SK-N-SH treated with all-trans-retinoic acid at 6 μM for 48 hours (cell line): ENCODE measurements around the gene OSER1.

Source experiments
- ATAC-seq: fragments of 200-7000 bp; cut with Tn5 transposase; 3 replicates; pipeline ENCODE4 v1.9.1; 2020; ENCODE audit warnings: mild to moderate bottlenecking, moderate library complexity
- BACH2 ChIP-seq: fragments of 250-450 bp; sonication (Bioruptor Pico); IDR thresholded peaks from 2 replicates; pipeline ENCODE4 v1.9.0; 2021; ENCODE audit warnings: mild to moderate bottlenecking, borderline replicate concordance
- CSDC2 ChIP-seq: fragments of 250-450 bp; sonication (Bioruptor Pico); IDR thresholded peaks from 2 replicates; pipeline ENCODE4 v1.5.0; 2020; ENCODE audit warnings: mild to moderate bottlenecking, moderate library complexity
- ESRRG ChIP-seq: fragments of 250-450 bp; sonication (Bioruptor Pico); IDR thresholded peaks from 2 replicates; pipeline ENCODE4 v1.6.1; 2021; ENCODE audit warnings: mild to moderate bottlenecking
- GLIS3 ChIP-seq: fragments of 250-450 bp; sonication (Bioruptor Pico); IDR thresholded peaks from 2 replicates; pipeline ENCODE4 v1.5.0; 2020; ENCODE audit warnings: mild to moderate bottlenecking, moderate library complexity
- OSR1 ChIP-seq: fragments of 250-450 bp; sonication (Bioruptor Pico); IDR thresholded peaks from 2 replicates; pipeline ENCODE4 v1.8.0; 2022; ENCODE audit warnings: moderate library complexity, mild to moderate bottlenecking, inconsistent platforms
- PPARA ChIP-seq: fragments of 250-450 bp; sonication (Bioruptor Pico); IDR thresholded peaks from 2 replicates; pipeline ENCODE4 v1.5.0; 2020; ENCODE audit warnings: mild to moderate bottlenecking, borderline replicate concordance
- RARB ChIP-seq: fragments of 250-450 bp; sonication (Bioruptor Pico); IDR thresholded peaks from 2 replicates; pipeline ENCODE4 v1.8.0; 2021; ENCODE audit warnings: mild to moderate bottlenecking, moderate library complexity
- TOX ChIP-seq: fragments of 250-450 bp; sonication (Bioruptor Pico); IDR thresholded peaks from 2 replicates; pipeline ENCODE4 v1.8.0; 2021; ENCODE audit warnings: mild to moderate bottlenecking, moderate library complexity, borderline replicate concordance
- ZC3H10 ChIP-seq: fragments of 250-450 bp; sonication (Bioruptor Pico); IDR thresholded peaks from 2 replicates; pipeline ENCODE4 v1.5.1; 2021; ENCODE audit warnings: mild to moderate bottlenecking, moderate library complexity
- ZFP3 ChIP-seq: fragments of 250-450 bp; sonication (Bioruptor Pico); IDR thresholded peaks from 2 replicates; pipeline ENCODE4 v1.5.0; 2020; ENCODE audit warnings: mild to moderate bottlenecking, moderate library complexity
- ZFP30 ChIP-seq: fragments of 450-650 bp; formaldehyde crosslinking; IDR thresholded peaks from 2 replicates; pipeline ENCODE4 v1.5.0; 2022; ENCODE audit warnings: mild to moderate bottlenecking, moderate library complexity
- ZNF565 ChIP-seq: fragments of 450-650 bp; formaldehyde crosslinking; conservative IDR thresholded peaks from 2 replicates; pipeline ENCODE4 v1.5.0; 2020; ENCODE audit warnings: low read depth, mild to moderate bottlenecking, moderate library complexity
- ZNF8 ChIP-seq: fragments of 450-650 bp; formaldehyde crosslinking; IDR thresholded peaks from 2 replicates; pipeline ENCODE4 v1.5.0; 2020; ENCODE audit warnings: mild to moderate bottlenecking, moderate library complexity
- TF ChIP-seq, protein P1 (sequence below): fragments of 250-450 bp; sonication (Bioruptor Pico); IDR thresholded peaks from 2 replicates; pipeline ENCODE4 v1.8.0; 2020; ENCODE audit warnings: mild to moderate bottlenecking, moderate library complexity, borderline replicate concordance
- TF ChIP-seq, protein P2 (sequence below): fragments of 250-450 bp; sonication (Bioruptor Pico); IDR thresholded peaks from 2 replicates; pipeline ENCODE4 v1.8.0; 2021; ENCODE audit warnings: low read depth, mild to moderate bottlenecking, moderate library complexity, borderline replicate concordance
- TF ChIP-seq, protein P3 (sequence below): fragments of 250-450 bp; sonication (Bioruptor Pico); IDR thresholded peaks from 2 replicates; pipeline ENCODE4 v1.5.1; 2020; ENCODE audit warnings: low read depth, mild to moderate bottlenecking, moderate library complexity
- TF ChIP-seq, protein P4 (sequence below): fragments of 250-450 bp; sonication (Bioruptor Pico); IDR thresholded peaks from 2 replicates; pipeline ENCODE4 v1.5.0; 2020; ENCODE audit warnings: mild to moderate bottlenecking, moderate library complexity

OSER1 gene

DNA sequence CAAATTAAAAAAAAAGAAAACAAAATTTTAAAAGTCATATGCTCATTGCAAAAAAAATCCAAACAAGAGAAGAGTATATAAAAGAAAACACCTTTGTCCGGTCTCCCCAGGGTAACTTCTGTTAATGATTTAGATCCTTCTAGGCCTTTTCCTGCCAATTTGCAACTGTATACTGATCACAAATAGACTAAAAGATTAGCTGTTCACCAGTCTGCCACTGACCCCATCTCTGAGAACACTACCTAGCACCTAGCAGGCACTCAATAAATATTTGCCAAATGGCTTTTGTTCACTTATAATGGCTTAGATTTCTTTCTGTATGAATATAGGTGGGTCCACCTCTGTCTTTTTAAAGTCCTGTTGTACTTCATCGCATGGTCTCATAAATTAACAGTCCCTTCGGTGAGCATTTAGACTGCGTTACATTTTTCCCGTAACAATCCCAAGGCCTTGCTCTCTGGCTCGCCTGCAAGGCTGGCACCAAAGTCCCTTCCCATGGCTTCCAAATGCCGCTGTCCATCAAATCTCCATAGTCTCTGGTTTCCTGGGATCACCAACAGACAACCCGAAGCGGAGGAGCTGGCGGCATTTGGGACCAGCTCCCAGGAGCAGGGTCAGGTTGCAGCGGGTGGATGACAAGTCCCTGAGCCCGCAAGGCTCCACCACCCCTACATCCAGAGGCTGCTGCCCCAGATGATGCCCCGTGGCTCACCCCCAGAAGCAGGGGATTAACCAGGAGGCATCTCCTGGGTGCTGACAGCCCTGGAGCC, 35.4 kb downstream of the OSER1 start:
- no peak for TF ChIP-seq PPARA (CRISPR knock-in tag)
- TF ChIP-seq ZFP3 (CRISPR knock-in tag), result no peak
- no peak for TF ChIP-seq OSR1 (CRISPR knock-in tag)
- TF ChIP-seq, protein P1, sequence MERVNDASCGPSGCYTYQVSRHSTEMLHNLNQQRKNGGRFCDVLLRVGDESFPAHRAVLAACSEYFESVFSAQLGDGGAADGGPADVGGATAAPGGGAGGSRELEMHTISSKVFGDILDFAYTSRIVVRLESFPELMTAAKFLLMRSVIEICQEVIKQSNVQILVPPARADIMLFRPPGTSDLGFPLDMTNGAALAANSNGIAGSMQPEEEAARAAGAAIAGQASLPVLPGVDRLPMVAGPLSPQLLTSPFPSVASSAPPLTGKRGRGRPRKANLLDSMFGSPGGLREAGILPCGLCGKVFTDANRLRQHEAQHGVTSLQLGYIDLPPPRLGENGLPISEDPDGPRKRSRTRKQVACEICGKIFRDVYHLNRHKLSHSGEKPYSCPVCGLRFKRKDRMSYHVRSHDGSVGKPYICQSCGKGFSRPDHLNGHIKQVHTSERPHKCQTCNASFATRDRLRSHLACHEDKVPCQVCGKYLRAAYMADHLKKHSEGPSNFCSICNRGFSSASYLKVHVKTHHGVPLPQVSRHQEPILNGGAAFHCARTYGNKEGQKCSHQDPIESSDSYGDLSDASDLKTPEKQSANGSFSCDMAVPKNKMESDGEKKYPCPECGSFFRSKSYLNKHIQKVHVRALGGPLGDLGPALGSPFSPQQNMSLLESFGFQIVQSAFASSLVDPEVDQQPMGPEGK (CRISPR knock-in tag), result no peak
- no peak for TF ChIP-seq ZNF565 (CRISPR knock-in tag)
- TF ChIP-seq, protein P2, sequence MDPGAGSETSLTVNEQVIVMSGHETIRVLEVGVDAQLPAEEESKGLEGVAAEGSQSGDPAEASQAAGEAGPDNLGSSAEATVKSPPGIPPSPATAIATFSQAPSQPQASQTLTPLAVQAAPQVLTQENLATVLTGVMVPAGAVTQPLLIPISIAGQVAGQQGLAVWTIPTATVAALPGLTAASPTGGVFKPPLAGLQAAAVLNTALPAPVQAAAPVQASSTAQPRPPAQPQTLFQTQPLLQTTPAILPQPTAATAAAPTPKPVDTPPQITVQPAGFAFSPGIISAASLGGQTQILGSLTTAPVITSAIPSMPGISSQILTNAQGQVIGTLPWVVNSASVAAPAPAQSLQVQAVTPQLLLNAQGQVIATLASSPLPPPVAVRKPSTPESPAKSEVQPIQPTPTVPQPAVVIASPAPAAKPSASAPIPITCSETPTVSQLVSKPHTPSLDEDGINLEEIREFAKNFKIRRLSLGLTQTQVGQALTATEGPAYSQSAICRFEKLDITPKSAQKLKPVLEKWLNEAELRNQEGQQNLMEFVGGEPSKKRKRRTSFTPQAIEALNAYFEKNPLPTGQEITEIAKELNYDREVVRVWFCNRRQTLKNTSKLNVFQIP, result no peak
- no peak for TF ChIP-seq TOX (CRISPR knock-in tag)
- TF ChIP-seq, protein P3, sequence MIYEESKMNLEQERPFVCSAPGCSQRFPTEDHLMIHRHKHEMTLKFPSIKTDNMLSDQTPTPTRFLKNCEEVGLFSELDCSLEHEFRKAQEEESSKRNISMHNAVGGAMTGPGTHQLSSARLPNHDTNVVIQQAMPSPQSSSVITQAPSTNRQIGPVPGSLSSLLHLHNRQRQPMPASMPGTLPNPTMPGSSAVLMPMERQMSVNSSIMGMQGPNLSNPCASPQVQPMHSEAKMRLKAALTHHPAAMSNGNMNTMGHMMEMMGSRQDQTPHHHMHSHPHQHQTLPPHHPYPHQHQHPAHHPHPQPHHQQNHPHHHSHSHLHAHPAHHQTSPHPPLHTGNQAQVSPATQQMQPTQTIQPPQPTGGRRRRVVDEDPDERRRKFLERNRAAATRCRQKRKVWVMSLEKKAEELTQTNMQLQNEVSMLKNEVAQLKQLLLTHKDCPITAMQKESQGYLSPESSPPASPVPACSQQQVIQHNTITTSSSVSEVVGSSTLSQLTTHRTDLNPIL, result no peak
- TF ChIP-seq ZC3H10 (CRISPR knock-in tag), result no peak
- no peak for TF ChIP-seq ZNF8 (CRISPR knock-in tag)
- TF ChIP-seq BACH2 (CRISPR knock-in tag), result no peak
- TF ChIP-seq RARB (CRISPR knock-in tag), result no peak
- TF ChIP-seq, all 23 proteins: peak for 0

DNA sequence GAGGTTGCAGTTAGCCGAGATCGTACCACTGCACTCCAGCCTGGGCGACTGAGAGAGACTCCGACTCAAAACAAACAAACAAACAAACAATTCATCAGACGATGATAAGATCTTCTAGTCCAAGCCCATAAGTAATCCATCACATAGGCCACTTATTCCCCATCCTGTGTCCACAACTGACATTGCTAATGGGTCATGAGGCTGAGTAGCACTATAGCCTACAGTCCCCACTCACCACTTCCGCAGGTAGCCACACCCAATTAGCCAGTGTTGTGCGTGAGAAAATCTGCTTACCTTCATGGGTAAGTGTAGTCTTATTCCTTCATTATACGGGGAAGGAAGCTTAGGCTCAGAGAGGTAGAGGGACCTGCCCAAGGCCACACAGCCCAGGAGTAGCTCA, 36.7 kb downstream of the OSER1 start:
- TF ChIP-seq, protein P3, result no peak
- TF ChIP-seq PPARA (CRISPR knock-in tag), result no peak
- no peak for TF ChIP-seq ZNF565 (CRISPR knock-in tag)
- TF ChIP-seq ZFP30 (CRISPR knock-in tag), result no peak
- TF ChIP-seq, protein P2, result no peak
- TF ChIP-seq, protein P4, sequence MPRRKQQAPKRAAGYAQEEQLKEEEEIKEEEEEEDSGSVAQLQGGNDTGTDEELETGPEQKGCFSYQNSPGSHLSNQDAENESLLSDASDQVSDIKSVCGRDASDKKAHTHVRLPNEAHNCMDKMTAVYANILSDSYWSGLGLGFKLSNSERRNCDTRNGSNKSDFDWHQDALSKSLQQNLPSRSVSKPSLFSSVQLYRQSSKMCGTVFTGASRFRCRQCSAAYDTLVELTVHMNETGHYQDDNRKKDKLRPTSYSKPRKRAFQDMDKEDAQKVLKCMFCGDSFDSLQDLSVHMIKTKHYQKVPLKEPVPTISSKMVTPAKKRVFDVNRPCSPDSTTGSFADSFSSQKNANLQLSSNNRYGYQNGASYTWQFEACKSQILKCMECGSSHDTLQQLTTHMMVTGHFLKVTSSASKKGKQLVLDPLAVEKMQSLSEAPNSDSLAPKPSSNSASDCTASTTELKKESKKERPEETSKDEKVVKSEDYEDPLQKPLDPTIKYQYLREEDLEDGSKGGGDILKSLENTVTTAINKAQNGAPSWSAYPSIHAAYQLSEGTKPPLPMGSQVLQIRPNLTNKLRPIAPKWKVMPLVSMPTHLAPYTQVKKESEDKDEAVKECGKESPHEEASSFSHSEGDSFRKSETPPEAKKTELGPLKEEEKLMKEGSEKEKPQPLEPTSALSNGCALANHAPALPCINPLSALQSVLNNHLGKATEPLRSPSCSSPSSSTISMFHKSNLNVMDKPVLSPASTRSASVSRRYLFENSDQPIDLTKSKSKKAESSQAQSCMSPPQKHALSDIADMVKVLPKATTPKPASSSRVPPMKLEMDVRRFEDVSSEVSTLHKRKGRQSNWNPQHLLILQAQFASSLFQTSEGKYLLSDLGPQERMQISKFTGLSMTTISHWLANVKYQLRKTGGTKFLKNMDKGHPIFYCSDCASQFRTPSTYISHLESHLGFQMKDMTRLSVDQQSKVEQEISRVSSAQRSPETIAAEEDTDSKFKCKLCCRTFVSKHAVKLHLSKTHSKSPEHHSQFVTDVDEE, result no peak
- TF ChIP-seq GLIS3 (CRISPR knock-in tag), result no peak
- no peak for TF ChIP-seq ZFP3 (CRISPR knock-in tag)
- TF ChIP-seq CSDC2, result no peak
- TF ChIP-seq, protein P1 (CRISPR knock-in tag), result no peak
- TF ChIP-seq ESRRG, result no peak
- TF ChIP-seq, all 23 proteins: peak for 0
- ATAC-seq, result no peak

More for the DNA sequence above, 35.4 kb downstream of the OSER1 start:
- no peak for ATAC-seq
